GM23338 (cell line): Measurements from ENCODE around the gene KIAA0513. TPM values are rescaled to one million over a fixed set of nuclear protein-coding genes. Genes with fewer than 3 reads are reported as not detected.

Experiments used
- ATAC-seq: fragments of 200-7000 bp; cut with Tn5 transposase; 3 replicates; pipeline ENCODE4 v1.9.1; 2020
- DNase-seq: peaks from one replicate; pipeline ENCODE4 v3.0.0-alpha.2; 2015; ENCODE audit warnings: low spot score
- H2AFZ ChIP-seq: fragments of 200-600 bp; sonication (generic); 2 replicates; pipeline ENCODE4 v1.8.0; 2016; ENCODE audit warnings: antibody characterized with exemption, mild to moderate bottlenecking, moderate library complexity
- H3F3A ChIP-seq: fragments of 200-600 bp; sonication (generic); replicated peaks from 2 replicates; pipeline ENCODE4 v1.8.0; 2017; ENCODE audit warnings: antibody characterized with exemption, mixed run types, low read depth
- H3K27ac ChIP-seq: fragments of 200-600 bp; sonication (generic); 2 replicates; pipeline ENCODE4 v1.6.1; 2016; ENCODE audit warnings: low read depth
- H3K27me3 ChIP-seq: fragments of 200-600 bp; sonication (generic); 2 replicates; pipeline ENCODE4 v1.8.0; 2016; ENCODE audit warnings: mild to moderate bottlenecking, mixed run types, moderate library complexity; ENCODE audit not compliant: insufficient read depth
- H3K36me3 ChIP-seq: fragments of 200-600 bp; sonication (generic); 2 replicates; pipeline ENCODE4 v1.8.0; 2016; ENCODE audit warnings: mild to moderate bottlenecking; ENCODE audit not compliant: insufficient read depth
- H3K4me1 ChIP-seq: fragments of 200-600 bp; sonication (generic); 2 replicates; pipeline ENCODE4 v1.8.0; 2016; ENCODE audit warnings: mild to moderate bottlenecking, moderate library complexity; ENCODE audit not compliant: insufficient read depth
- H3K4me2 ChIP-seq: fragments of 200-600 bp; sonication (generic); 2 replicates; pipeline ENCODE4 v1.7.1; 2017; ENCODE audit warnings: mixed run types
- H3K4me3 ChIP-seq: fragments of 200-600 bp; sonication (generic); 2 replicates; pipeline ENCODE4 v1.6.1; 2016; ENCODE audit warnings: mixed run types
- H3K79me2 ChIP-seq: fragments of 200-600 bp; sonication (generic); replicated peaks from 2 replicates; pipeline ENCODE4 v1.8.0; 2017; ENCODE audit warnings: mild to moderate bottlenecking; ENCODE audit not compliant: insufficient read depth
- H3K9me2 ChIP-seq: fragments of 200-600 bp; sonication (generic); 2 replicates; pipeline ENCODE4 v1.8.0; 2017; ENCODE audit not compliant: insufficient read depth
- H4K20me1 ChIP-seq: fragments of 200-600 bp; sonication (generic); replicated peaks from 2 replicates; pipeline ENCODE4 v1.8.0; 2017; ENCODE audit warnings: mild to moderate bottlenecking; ENCODE audit not compliant: insufficient read depth
- H3K27ac Mint-ChIP-seq: 2 replicates; pipeline ENCODE4 v1.8.0; 2020; ENCODE audit warnings: inconsistent platforms, mild to moderate bottlenecking, moderate library complexity, mixed read lengths
- H3K27me3 Mint-ChIP-seq: 3 replicates; pipeline ENCODE4 v1.8.0; 2022; ENCODE audit warnings: low read depth, mild to moderate bottlenecking, moderate library complexity, mixed read lengths, inconsistent platforms; ENCODE audit not compliant: insufficient read depth, poor library complexity
- H3K36me3 Mint-ChIP-seq: 3 replicates; pipeline ENCODE4 v1.8.0; 2021; ENCODE audit warnings: low read depth, mild to moderate bottlenecking, inconsistent platforms, moderate library complexity, mixed read lengths
- H3K4me1 Mint-ChIP-seq: 3 replicates; pipeline ENCODE4 v1.8.0; 2020; ENCODE audit warnings: mild to moderate bottlenecking, inconsistent platforms, mixed read lengths
- H3K4me3 Mint-ChIP-seq: 3 replicates; pipeline ENCODE4 v1.8.0; 2021; ENCODE audit warnings: moderate library complexity, mild to moderate bottlenecking, inconsistent platforms, mixed read lengths
- H3K9me3 Mint-ChIP-seq: 3 replicates; pipeline ENCODE4 v1.8.0; 2020; ENCODE audit warnings: moderate library complexity, mild to moderate bottlenecking, inconsistent platforms, mixed read lengths
- CREB1 ChIP-seq: fragments of 250-450 bp; sonication (Bioruptor Pico); IDR thresholded peaks from 2 replicates; pipeline ENCODE4 v1.5.0; 2020; ENCODE audit warnings: low read depth, mild to moderate bottlenecking, moderate library complexity
- EZH2 ChIP-seq: fragments of 200-600 bp; sonication (generic); IDR thresholded peaks from one replicate; pipeline ENCODE4 v1.8.0; 2017; ENCODE audit warnings: antibody characterized with exemption, mild to moderate bottlenecking, low read depth; ENCODE audit not compliant: unreplicated experiment
- EZH2phosphoT487 ChIP-seq: fragments of 200-600 bp; sonication (generic); IDR thresholded peaks from one replicate; pipeline ENCODE4 v1.8.1; 2018; ENCODE audit warnings: antibody characterized with exemption; ENCODE audit not compliant: unreplicated experiment
- JUNB ChIP-seq: IDR thresholded peaks from one replicate; pipeline ENCODE4 v1.6.1; 2016; ENCODE audit warnings: antibody characterized with exemption; ENCODE audit not compliant: unreplicated experiment
- NANOG ChIP-seq: IDR thresholded peaks from 2 replicates; pipeline ENCODE4 v1.6.1; 2016; ENCODE audit warnings: antibody characterized with exemption, borderline replicate concordance
- POLR2AphosphoS5 ChIP-seq: IDR thresholded peaks from 2 replicates; pipeline ENCODE4 v1.6.1; 2016; ENCODE audit warnings: antibody characterized with exemption, low read depth
- STAT1 ChIP-seq: IDR thresholded peaks from one replicate; pipeline ENCODE4 v1.6.1; 2016; ENCODE audit warnings: antibody characterized with exemption; ENCODE audit not compliant: unreplicated experiment
- ZNF114 ChIP-seq: fragments of 250-450 bp; sonication (Bioruptor Pico); IDR thresholded peaks from 2 replicates; pipeline ENCODE4 v1.5.0; 2020; ENCODE audit warnings: mild to moderate bottlenecking, moderate library complexity
- ZNF331 ChIP-seq: fragments of 250-450 bp; sonication (Bioruptor Pico); IDR thresholded peaks from 2 replicates; pipeline ENCODE4 v1.5.0; 2020; ENCODE audit warnings: low read depth, mild to moderate bottlenecking, moderate library complexity
- polyA plus RNA-seq: library from polyadenylated mRNA; unstranded; fragments of >200 nt; fragmentation: Nextera tagmentation; extraction: Ambion mirVana; gene quantifications from 2 replicates; pipeline ENCODE4 v1.2.1, GENCODE V29; 2016
- total RNA-seq: library from RNA; depleted of rRNA; stranded (reverse); fragments of >200 nt; shearing (Covaris generic); gene quantifications from 2 replicates; pipeline ENCODE4 v1.2.3, GENCODE V29; 2014
- TF ChIP-seq, protein P1 (sequence below): IDR thresholded peaks from 2 replicates; pipeline ENCODE4 v1.6.1; 2016; ENCODE audit warnings: antibody characterized with exemption
- TF ChIP-seq, protein P2 (sequence below): IDR thresholded peaks from one replicate; pipeline ENCODE4 v1.6.1; 2018; ENCODE audit warnings: antibody characterized with exemption; ENCODE audit not compliant: unreplicated experiment
- TF ChIP-seq, protein P3 (sequence below): fragments of 250-450 bp; sonication (Bioruptor Pico); IDR thresholded peaks from 2 replicates; pipeline ENCODE4 v1.5.0; 2020; ENCODE audit warnings: mild to moderate bottlenecking, moderate library complexity
- TF ChIP-seq, protein P4 (sequence below), 2 experiments: fragments of 200-600 bp in 1 of 2; sonication (generic) in 1 of 2; conservative IDR thresholded peaks; 2 replicates each; pipeline versions ENCODE4 v1.5.1 to v1.6.1; 2016 to 2017; ENCODE audit warnings: antibody characterized with exemption in 2 of 2, low read depth in 2 of 2, mild to moderate bottlenecking in 2 of 2, moderate library complexity in 1 of 2

Gene KIAA0513
- total and polyA plus RNA-seq, 2 experiments from 2014 or later: 2.1 to 8.7 TPM

DNA sequence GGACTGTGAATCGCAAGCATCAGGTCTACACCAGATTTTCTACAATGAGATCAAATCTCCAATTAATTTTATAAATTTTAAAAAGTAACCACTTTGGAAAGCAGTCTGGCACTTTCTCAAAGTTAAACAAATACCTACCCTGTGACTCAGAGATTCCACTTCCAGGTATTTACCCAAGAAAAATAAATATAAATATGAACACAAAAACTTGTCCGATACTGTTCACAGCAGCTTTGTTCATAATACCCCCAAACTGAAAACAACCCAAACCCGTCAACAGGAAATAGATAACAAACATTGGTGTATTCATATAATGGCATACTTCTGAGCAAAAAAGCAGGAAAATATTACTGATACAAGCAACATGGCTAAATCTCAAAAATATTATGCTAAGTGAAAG, 28.4 kb upstream of the KIAA0513 start:
- H3K27me3 Mint-ChIP-seq: peaks cover 8% of the 10 kb centered on the region
- Histone ChIP-seq H3K79me2 (peaks cover 88% of the 10 kb centered on the region), H3K4me3 (no peak overlapping the region), H3K27ac (no peak overlapping the region), H3K9me2 (no peaks in the 10 kb centered on the region), H3F3A (no peaks in the 10 kb centered on the region), H3K36me3 (no peaks in the 10 kb centered on the region), H2AFZ (no peak overlapping the region), H3K4me1 (no peaks in the 10 kb centered on the region), H4K20me1 (peaks cover 31% of the 10 kb centered on the region), H3K4me2 (no peak overlapping the region), H3K27me3 (no peaks in the 10 kb centered on the region)
- TF ChIP-seq, protein P1, sequence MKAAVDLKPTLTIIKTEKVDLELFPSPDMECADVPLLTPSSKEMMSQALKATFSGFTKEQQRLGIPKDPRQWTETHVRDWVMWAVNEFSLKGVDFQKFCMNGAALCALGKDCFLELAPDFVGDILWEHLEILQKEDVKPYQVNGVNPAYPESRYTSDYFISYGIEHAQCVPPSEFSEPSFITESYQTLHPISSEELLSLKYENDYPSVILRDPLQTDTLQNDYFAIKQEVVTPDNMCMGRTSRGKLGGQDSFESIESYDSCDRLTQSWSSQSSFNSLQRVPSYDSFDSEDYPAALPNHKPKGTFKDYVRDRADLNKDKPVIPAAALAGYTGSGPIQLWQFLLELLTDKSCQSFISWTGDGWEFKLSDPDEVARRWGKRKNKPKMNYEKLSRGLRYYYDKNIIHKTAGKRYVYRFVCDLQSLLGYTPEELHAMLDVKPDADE: no peak
- TF ChIP-seq EZH2: no peak
- TF ChIP-seq, protein P2, sequence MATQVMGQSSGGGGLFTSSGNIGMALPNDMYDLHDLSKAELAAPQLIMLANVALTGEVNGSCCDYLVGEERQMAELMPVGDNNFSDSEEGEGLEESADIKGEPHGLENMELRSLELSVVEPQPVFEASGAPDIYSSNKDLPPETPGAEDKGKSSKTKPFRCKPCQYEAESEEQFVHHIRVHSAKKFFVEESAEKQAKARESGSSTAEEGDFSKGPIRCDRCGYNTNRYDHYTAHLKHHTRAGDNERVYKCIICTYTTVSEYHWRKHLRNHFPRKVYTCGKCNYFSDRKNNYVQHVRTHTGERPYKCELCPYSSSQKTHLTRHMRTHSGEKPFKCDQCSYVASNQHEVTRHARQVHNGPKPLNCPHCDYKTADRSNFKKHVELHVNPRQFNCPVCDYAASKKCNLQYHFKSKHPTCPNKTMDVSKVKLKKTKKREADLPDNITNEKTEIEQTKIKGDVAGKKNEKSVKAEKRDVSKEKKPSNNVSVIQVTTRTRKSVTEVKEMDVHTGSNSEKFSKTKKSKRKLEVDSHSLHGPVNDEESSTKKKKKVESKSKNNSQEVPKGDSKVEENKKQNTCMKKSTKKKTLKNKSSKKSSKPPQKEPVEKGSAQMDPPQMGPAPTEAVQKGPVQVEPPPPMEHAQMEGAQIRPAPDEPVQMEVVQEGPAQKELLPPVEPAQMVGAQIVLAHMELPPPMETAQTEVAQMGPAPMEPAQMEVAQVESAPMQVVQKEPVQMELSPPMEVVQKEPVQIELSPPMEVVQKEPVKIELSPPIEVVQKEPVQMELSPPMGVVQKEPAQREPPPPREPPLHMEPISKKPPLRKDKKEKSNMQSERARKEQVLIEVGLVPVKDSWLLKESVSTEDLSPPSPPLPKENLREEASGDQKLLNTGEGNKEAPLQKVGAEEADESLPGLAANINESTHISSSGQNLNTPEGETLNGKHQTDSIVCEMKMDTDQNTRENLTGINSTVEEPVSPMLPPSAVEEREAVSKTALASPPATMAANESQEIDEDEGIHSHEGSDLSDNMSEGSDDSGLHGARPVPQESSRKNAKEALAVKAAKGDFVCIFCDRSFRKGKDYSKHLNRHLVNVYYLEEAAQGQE: no peak
- no peak for TF ChIP-seq ZNF114 (CRISPR knock-in tag)
- TF ChIP-seq NANOG: no peak
- TF ChIP-seq STAT1: no peak
- no peak for TF ChIP-seq ZNF331 (CRISPR knock-in tag)
- no peak for TF ChIP-seq CREB1 (CRISPR knock-in tag)
- TF ChIP-seq, protein P3, sequence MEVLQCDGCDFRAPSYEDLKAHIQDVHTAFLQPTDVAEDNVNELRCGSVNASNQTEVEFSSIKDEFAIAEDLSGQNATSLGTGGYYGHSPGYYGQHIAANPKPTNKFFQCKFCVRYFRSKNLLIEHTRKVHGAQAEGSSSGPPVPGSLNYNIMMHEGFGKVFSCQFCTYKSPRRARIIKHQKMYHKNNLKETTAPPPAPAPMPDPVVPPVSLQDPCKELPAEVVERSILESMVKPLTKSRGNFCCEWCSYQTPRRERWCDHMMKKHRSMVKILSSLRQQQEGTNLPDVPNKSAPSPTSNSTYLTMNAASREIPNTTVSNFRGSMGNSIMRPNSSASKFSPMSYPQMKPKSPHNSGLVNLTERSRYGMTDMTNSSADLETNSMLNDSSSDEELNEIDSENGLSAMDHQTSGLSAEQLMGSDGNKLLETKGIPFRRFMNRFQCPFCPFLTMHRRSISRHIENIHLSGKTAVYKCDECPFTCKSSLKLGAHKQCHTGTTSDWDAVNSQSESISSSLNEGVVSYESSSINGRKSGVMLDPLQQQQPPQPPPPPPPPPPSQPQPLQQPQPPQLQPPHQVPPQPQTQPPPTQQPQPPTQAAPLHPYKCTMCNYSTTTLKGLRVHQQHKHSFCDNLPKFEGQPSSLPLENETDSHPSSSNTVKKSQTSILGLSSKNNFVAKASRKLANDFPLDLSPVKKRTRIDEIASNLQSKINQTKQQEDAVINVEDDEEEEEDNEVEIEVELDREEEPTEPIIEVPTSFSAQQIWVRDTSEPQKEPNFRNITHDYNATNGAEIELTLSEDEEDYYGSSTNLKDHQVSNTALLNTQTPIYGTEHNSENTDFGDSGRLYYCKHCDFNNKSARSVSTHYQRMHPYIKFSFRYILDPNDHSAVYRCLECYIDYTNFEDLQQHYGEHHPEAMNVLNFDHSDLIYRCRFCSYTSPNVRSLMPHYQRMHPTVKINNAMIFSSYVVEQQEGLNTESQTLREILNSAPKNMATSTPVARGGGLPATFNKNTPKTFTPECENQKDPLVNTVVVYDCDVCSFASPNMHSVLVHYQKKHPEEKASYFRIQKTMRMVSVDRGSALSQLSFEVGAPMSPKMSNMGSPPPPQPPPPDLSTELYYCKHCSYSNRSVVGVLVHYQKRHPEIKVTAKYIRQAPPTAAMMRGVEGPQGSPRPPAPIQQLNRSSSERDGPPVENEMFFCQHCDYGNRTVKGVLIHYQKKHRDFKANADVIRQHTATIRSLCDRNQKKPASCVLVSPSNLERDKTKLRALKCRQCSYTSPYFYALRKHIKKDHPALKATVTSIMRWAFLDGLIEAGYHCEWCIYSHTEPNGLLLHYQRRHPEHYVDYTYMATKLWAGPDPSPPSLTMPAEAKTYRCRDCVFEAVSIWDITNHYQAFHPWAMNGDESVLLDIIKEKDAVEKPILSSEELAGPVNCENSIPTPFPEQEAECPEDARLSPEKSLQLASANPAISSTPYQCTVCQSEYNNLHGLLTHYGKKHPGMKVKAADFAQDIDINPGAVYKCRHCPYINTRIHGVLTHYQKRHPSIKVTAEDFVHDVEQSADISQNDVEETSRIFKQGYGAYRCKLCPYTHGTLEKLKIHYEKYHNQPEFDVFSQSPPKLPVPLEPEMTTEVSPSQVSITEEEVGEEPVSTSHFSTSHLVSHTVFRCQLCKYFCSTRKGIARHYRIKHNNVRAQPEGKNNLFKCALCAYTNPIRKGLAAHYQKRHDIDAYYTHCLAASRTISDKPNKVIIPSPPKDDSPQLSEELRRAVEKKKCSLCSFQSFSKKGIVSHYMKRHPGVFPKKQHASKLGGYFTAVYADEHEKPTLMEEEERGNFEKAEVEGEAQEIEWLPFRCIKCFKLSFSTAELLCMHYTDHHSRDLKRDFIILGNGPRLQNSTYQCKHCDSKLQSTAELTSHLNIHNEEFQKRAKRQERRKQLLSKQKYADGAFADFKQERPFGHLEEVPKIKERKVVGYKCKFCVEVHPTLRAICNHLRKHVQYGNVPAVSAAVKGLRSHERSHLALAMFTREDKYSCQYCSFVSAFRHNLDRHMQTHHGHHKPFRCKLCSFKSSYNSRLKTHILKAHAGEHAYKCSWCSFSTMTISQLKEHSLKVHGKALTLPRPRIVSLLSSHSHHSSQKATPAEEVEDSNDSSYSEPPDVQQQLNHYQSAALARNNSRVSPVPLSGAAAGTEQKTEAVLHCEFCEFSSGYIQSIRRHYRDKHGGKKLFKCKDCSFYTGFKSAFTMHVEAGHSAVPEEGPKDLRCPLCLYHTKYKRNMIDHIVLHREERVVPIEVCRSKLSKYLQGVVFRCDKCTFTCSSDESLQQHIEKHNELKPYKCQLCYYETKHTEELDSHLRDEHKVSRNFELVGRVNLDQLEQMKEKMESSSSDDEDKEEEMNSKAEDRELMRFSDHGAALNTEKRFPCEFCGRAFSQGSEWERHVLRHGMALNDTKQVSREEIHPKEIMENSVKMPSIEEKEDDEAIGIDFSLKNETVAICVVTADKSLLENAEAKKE (CRISPR knock-in tag): no peak
- TF ChIP-seq, protein P4, sequence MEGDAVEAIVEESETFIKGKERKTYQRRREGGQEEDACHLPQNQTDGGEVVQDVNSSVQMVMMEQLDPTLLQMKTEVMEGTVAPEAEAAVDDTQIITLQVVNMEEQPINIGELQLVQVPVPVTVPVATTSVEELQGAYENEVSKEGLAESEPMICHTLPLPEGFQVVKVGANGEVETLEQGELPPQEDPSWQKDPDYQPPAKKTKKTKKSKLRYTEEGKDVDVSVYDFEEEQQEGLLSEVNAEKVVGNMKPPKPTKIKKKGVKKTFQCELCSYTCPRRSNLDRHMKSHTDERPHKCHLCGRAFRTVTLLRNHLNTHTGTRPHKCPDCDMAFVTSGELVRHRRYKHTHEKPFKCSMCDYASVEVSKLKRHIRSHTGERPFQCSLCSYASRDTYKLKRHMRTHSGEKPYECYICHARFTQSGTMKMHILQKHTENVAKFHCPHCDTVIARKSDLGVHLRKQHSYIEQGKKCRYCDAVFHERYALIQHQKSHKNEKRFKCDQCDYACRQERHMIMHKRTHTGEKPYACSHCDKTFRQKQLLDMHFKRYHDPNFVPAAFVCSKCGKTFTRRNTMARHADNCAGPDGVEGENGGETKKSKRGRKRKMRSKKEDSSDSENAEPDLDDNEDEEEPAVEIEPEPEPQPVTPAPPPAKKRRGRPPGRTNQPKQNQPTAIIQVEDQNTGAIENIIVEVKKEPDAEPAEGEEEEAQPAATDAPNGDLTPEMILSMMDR (conservative IDR thresholded peaks at IDR 0.05; ENCODE audit: low read depth in 2 of 2): no peak
- no peak for TF ChIP-seq POLR2AphosphoS5
- TF ChIP-seq EZH2phosphoT487: no peak
- TF ChIP-seq JUNB: no peak
- H3K4me3 Mint-ChIP-seq: no peak overlapping the region
- no peaks in the 10 kb centered on the region for H3K9me3 Mint-ChIP-seq
- ATAC-seq: no peak
- peaks cover 20% of the 10 kb centered on the region for H3K36me3 Mint-ChIP-seq
- H3K4me1 Mint-ChIP-seq: peaks cover 27% of the 10 kb centered on the region
- DNase-seq: no peak
- no peak overlapping the region for H3K27ac Mint-ChIP-seq
